ENCODE data around the gene IZUMO1.
"Not testable (repeated sequence)": the region's sequence is repeated elsewhere in the genome, so short reads cannot be mapped to it uniquely, and the experiment has no call there.

The IZUMO1 gene

GRCh38 chr19:48713041-48713863 is 33.5 kb downstream of the IZUMO1 start:
- DNase-seq (ENCODE audit: low read depth) = no peak

GRCh38 chr19:48711106-48711662 is 35.5 kb downstream of the IZUMO1 start:
- no peak for DNase-seq (ENCODE audit: low read depth)

DNA sequence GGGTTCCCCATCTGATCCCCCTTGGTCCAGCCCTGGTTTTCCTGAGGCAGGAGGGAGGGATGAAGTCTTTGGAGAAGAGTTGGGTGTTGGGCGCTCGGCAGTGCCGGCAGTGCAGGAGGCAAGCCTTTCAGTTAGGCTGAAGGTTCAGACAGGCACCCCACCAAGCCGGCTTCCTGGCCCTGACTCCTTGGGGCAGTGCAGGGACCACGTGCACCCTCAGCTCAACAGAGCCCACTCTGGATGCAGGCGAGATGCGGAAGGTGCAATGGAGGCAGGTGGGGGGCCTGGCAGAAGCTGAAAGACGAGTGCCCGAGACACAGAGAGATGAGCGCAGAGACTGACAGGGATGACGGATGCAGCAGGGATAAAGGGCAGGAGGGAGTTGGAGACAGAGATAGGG is 38.2 kb downstream of the IZUMO1 start:
- DNase-seq (ENCODE audit: low read depth) = no peak

DNA sequence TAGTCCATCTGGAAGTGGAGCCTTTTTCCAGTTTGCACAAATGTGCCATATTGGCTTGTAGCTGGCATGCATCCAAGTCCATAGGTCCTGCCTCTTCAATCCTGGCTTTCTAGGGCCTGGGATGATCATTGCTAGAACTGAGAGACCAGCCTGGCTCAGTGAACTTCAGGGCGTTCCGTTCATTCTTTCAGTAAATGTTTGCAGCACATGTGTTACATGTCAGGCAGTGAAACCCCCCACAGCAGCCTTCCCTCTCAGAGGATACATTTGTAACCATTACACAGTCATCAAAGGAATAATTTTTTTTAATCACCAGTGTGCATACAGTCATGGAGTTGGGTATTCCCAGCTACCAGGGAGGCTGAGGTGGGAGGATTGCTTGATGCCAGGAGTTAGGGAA is 41.3 kb downstream of the IZUMO1 start:
- no peak for DNase-seq (ENCODE audit: low read depth)

DNA sequence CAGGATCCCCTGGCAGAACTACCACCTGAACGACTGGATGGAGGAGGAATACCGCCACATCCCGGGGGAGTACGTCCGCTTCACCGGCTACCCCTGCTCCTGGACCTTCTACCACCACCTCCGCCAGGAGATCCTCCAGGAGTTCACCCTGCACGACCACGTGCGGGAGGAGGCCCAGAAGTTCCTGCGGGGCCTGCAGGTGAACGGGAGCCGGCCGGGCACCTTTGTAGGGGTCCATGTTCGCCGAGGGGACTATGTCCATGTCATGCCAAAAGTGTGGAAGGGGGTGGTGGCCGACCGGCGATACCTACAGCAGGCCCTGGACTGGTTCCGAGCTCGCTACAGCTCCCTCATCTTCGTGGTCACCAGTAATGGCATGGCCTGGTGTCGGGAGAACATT is 43.4 kb downstream of the IZUMO1 start:
- DNase-seq (ENCODE audit: low read depth) = no peak

DNA sequence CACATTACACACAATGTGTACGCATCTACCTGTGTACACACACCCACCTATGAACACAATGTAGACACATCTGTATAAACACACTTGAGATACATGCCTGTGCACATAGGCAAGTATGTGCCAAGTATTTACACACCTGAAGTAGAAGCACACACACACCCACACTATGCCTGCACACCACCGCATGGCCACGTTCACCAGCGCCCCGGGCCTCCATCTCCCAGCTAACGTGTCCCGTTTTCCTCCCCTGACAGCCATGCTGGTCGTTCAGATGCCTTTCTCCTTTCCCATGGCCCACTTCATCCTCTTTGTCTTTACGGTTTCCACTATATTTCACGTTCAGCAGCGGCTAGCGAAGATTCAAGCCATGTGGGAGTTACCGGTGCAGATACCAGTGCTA is 44.0 kb downstream of the IZUMO1 start:
- no peak for DNase-seq (ENCODE audit: low read depth)

DNA sequence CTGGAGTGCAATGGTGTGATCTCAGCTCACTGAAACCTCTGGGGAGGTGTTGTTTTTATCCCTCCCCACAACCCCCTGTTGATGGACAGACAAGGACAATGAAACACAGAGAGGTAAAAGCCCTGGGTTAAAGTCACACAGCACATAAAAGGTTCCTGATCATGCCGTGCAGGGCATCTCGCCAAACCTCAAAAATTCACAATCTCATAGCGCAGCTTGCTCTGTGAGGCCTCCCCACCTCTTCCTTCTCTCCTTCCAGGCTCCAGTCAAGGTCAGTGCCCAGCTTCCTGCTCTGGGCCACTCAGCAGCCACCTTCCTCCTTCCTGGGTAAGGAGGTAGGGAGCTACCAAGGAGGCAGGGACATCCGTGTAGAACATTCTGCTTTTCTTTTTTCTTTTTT is 48.7 kb downstream of the IZUMO1 start:
- peak; percentile 86 for DNase-seq (ENCODE audit: low read depth)

DNA sequence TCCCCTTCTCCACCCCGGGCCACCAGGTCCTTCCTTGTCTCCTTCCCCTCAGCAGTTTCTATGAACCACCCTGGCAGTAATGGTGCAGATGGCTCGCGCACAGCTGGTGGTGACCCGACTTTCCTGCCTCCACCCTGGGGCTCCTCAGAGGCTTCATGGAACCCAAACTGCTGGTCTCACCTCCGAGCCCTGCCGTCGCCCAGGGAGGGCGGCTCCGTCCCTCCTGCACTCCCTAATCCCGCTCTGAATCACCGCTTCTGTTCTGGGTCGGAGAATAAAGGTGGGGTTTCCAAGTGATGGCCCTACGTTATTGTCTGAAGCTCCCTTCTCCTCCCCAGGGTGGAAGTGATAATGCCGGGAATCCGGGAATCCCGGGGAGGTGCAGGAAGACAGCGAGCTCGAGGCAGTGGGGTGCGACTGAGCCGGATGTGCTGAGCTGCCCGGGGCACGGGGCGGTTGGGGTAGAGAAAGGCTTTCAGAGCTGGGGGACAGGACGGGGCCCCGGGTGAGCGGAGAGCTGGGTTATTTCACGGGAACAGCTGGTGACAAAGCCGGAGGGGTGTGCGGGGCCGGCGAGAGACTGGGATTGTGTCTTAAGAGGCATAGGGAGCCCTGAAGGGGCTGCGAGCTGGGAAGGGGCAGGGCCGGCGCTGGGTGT is 50.2 kb downstream of the IZUMO1 start:
- DNase-seq (ENCODE audit: low read depth) = no peak

DNA sequence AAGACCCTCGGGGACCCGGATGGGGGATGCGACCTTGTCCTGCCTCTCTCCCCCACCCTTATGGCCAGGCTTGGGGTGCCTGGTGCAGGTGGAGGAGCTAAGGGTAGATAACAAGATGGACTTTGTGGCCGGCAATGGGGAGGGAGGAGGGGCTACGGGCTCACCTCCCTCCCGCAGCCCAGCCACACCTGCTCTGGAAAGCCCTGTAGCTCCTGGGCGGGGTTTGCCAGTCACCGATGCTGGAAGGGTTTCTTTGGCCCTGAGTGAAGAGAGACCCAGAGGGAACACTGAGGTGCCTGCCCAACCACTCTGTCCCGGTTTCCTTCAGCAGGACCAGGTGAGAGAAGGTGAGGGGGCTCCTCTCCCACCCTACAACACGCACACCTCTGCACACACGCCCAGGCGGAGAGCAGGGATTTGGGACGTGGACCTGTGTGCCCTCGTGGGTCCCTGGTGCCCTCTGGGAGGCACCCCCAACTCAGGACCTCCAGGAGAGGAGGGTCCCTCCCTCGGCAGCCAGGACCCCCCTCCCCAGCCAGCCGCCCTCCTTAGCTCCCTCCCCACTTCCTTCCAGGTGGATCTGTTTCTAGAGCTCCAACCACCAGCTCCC is 50.9 kb downstream of the IZUMO1 start, which contains the start of gene FUT2:
Gene FUT2 (plus strand): TSS at position 229 of the 610 bp plus-strand sequence. CDS start 6,986 bp downstream, outside the sequence.
- DNase-seq (ENCODE audit: low read depth) = no peak

GRCh38 chr19:48693629-48694028 is 53.1 kb downstream of the IZUMO1 start:
- DNase-seq (ENCODE audit: low read depth) = not testable (repeated sequence)
